Loucy (cell line): ENCODE data around the gene MAJIN.
A peak's percentile ranks its signal among the peaks of the same experiment; 100 is the strongest.

Source experiments
- H2AFZ ChIP-seq: fragments of 200-600 bp; sonication (generic); 2 replicates; pipeline ENCODE4 v1.6.0; 2016; ENCODE audit warnings: antibody characterized with exemption, mild to moderate bottlenecking, low read length, moderate library complexity
- H3F3A ChIP-seq: fragments of 200-600 bp; 2 replicates; pipeline ENCODE4 v1.6.0; 2016; ENCODE audit warnings: antibody characterized with exemption, low read depth, mild to moderate bottlenecking
- H3K27me3 ChIP-seq: fragments of 200-600 bp; sonication (generic); 2 replicates; pipeline ENCODE4 v1.6.1; 2014; ENCODE audit warnings: low read length, mild to moderate bottlenecking; ENCODE audit not compliant: insufficient read depth, poor library complexity, severe bottlenecking
- H3K36me3 ChIP-seq: fragments of 200-600 bp; sonication (generic); 2 replicates; pipeline ENCODE4 v1.6.1; 2016; ENCODE audit warnings: low read length; ENCODE audit not compliant: insufficient read depth
- H3K4me1 ChIP-seq: fragments of 200-600 bp; sonication (generic); 2 replicates; pipeline ENCODE4 v1.5.1; 2014; ENCODE audit warnings: low read length, mild to moderate bottlenecking; ENCODE audit not compliant: insufficient read depth, poor library complexity, severe bottlenecking
- H3K4me2 ChIP-seq: fragments of 200-600 bp; sonication (generic); 2 replicates; pipeline ENCODE4 v1.6.0; 2014; ENCODE audit warnings: antibody characterized with exemption, low read length, low read depth, mild to moderate bottlenecking; ENCODE audit not compliant: poor library complexity, severe bottlenecking
- H3K4me3 ChIP-seq: fragments of 200-600 bp; sonication (generic); 2 replicates; pipeline ENCODE4 v1.5.1; 2014; ENCODE audit warnings: low read length, mild to moderate bottlenecking, mixed read lengths; ENCODE audit not compliant: poor library complexity, severe bottlenecking
- H3K79me2 ChIP-seq: fragments of 200-600 bp; sonication (generic); 2 replicates; pipeline ENCODE4 v1.6.1; 2014; ENCODE audit warnings: low read length; ENCODE audit not compliant: insufficient read depth
- H3K9ac ChIP-seq: fragments of 200-600 bp; sonication (generic); 2 replicates; pipeline ENCODE4 v1.6.0; 2014; ENCODE audit warnings: mild to moderate bottlenecking, low read depth, low read length, moderate library complexity; ENCODE audit not compliant: poor library complexity, severe bottlenecking
- H3K9me2 ChIP-seq: fragments of 200-600 bp; sonication (generic); replicated peaks from 2 replicates; pipeline ENCODE4 v1.6.1; 2016; ENCODE audit warnings: low read depth, low read length, mixed read lengths
- H3K9me3 ChIP-seq: fragments of 200-600 bp; sonication (generic); 2 replicates; pipeline ENCODE4 v1.6.1; 2014; ENCODE audit warnings: mild to moderate bottlenecking, antibody characterized with exemption, low read length, low read depth; ENCODE audit not compliant: insufficient read depth
- H4K20me1 ChIP-seq: fragments of 200-600 bp; sonication (generic); 2 replicates; pipeline ENCODE4 v1.6.0; 2014; ENCODE audit warnings: antibody characterized with exemption, low read length, mild to moderate bottlenecking; ENCODE audit not compliant: insufficient read depth, poor library complexity, severe bottlenecking
- CTCF ChIP-seq: fragments of 200-600 bp; sonication (generic); conservative IDR thresholded peaks from 2 replicates; pipeline ENCODE4 v1.5.1; 2014; ENCODE audit warnings: mild to moderate bottlenecking, antibody characterized with exemption, low read length
- EZH2phosphoT487 ChIP-seq: fragments of 200-600 bp; IDR thresholded peaks from 2 replicates; pipeline ENCODE4 v1.6.1; 2018; ENCODE audit warnings: antibody characterized with exemption, mild to moderate bottlenecking, moderate library complexity, borderline replicate concordance

Gene MAJIN

DNA sequence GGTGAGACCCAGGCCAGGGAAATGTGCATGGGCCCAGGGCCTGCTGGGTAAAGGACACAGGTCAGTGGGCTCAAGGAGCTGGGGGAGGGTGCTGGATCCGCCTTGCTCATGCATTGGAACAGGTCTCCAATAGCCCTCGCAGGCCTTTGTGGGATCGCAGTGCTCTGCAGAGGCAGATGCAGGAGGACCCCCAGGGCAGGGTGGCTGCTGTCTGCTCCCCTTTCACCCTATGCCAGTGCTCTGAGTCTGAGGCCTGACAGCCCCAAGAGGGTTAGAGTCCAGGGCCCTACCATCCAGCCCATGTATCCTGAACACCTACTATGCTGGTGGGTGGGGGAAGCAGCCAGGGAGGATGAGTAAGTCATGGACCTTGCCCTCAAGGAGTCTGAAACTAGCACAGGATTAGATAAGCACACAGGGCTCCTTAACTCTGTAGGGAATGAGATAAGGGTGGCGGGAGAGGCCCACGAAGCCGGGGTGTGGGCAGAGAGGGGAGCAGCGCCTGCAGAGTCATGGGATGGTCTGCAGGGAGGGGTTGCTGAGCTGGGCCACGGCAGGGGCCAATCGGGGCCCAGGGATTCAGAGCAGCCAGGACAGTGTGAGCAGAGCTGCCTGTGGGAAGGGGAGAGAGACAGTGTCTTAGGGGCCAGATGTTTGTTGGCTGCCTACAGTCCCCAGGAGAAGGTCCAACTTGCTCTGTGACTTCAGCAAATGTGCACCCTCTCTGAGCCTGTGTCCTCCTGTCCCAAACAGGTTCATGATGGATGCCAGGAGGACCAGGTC lies 83.0 kb downstream of the MAJIN start:
- TF ChIP-seq CTCF: no peak
- no peak for TF ChIP-seq EZH2phosphoT487
- Histone ChIP-seq H3K9ac (no peak overlapping the region), H3F3A (no peaks in the 10 kb centered on the region), H3K9me3 (no peaks in the 10 kb centered on the region), H4K20me1 (no peaks in the 10 kb centered on the region), H3K27me3 (no peaks in the 10 kb centered on the region), H3K9me2 (no peaks in the 10 kb centered on the region), H3K79me2 (no peaks in the 10 kb centered on the region), H3K36me3 (no peaks in the 10 kb centered on the region), H3K4me3 (no peak overlapping the region), H2AFZ (no peak overlapping the region), H3K4me2 (no peak overlapping the region), H3K4me1 (peaks cover 11% of the 10 kb centered on the region)

- Histone ChIP-seq H3K4me3 (peak overlapping the region; percentile 64), H3K4me1 (peaks cover 11% of the 10 kb centered on the region), H3K9me2 (no peaks in the 10 kb centered on the region), H3K9ac (peak overlapping the region; percentile 41), H4K20me1 (no peaks in the 10 kb centered on the region), H3K9me3 (no peaks in the 10 kb centered on the region), H2AFZ (peak overlapping the region; percentile 78), H3K79me2 (no peaks in the 10 kb centered on the region), H3K4me2 (peak overlapping the region; percentile 68), H3K36me3 (no peaks in the 10 kb centered on the region), H3F3A (no peaks in the 10 kb centered on the region), H3K27me3 (no peaks in the 10 kb centered on the region)
- TF ChIP-seq CTCF (no peak), EZH2phosphoT487 (no peak)
Observed at GRCh38 chr11:64888406-64888728, 83.5 kb downstream of the MAJIN start.
